ENCODE results near the gene TTYH2.

GRCh38 chr17:74176546-74177001 lies 36.8 kb upstream of the TTYH2 start:
- no peak for TF ChIP-seq EZH2 (IDR thresholded peaks at IDR 0.05; ENCODE audit: borderline replicate concordance, low read depth, low read length, poor library complexity, severe bottlenecking)
- TF ChIP-seq, protein P1, sequence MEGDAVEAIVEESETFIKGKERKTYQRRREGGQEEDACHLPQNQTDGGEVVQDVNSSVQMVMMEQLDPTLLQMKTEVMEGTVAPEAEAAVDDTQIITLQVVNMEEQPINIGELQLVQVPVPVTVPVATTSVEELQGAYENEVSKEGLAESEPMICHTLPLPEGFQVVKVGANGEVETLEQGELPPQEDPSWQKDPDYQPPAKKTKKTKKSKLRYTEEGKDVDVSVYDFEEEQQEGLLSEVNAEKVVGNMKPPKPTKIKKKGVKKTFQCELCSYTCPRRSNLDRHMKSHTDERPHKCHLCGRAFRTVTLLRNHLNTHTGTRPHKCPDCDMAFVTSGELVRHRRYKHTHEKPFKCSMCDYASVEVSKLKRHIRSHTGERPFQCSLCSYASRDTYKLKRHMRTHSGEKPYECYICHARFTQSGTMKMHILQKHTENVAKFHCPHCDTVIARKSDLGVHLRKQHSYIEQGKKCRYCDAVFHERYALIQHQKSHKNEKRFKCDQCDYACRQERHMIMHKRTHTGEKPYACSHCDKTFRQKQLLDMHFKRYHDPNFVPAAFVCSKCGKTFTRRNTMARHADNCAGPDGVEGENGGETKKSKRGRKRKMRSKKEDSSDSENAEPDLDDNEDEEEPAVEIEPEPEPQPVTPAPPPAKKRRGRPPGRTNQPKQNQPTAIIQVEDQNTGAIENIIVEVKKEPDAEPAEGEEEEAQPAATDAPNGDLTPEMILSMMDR (conservative IDR thresholded peaks at IDR 0.05; ENCODE audit: low read depth, low read length) = peak; percentile 88
